Astrocyte (in vitro differentiated cells and primary cell): ENCODE data around the gene OPCML. TPM values are rescaled to one million over a fixed set of nuclear protein-coding genes. Genes with fewer than 3 reads are reported as not detected.

Experiments used
- DNase-seq: peaks from one replicate; pipeline ENCODE4 v3.0.0-alpha.2; 2010; ENCODE audit warnings: low read depth
- FAIRE-seq: peaks from 2 replicates; lab custom pipeline; 2011; peaks lifted over from hg19 to GRCh38; lab: Jason Lieb, UNC
- H2AFZ ChIP-seq: 2 replicates; pipeline ENCODE4 v1.6.0; 2012; ENCODE audit warnings: low read depth, low read length, inconsistent platforms
- H3K27ac ChIP-seq: 2 replicates; pipeline ENCODE4 v1.5.1; 2011; ENCODE audit warnings: low read depth, low read length, inconsistent platforms
- H3K27me3 ChIP-seq: 2 replicates; pipeline ENCODE4 v1.6.0; 2011; ENCODE audit warnings: low read length, inconsistent platforms; ENCODE audit not compliant: insufficient read depth
- H3K36me3 ChIP-seq: 2 replicates; pipeline ENCODE4 v1.5.1; 2011; ENCODE audit warnings: low read length, inconsistent platforms; ENCODE audit not compliant: insufficient read depth
- H3K4me1 ChIP-seq: 2 replicates; pipeline ENCODE4 v1.5.1; 2011; ENCODE audit warnings: low read length, inconsistent platforms; ENCODE audit not compliant: insufficient read depth
- H3K4me2 ChIP-seq: 2 replicates; pipeline ENCODE4 v1.6.0; 2012; ENCODE audit warnings: low read length, inconsistent platforms
- H3K4me3 ChIP-seq: 2 replicates; pipeline ENCODE4 v1.5.1; 2011; ENCODE audit warnings: low read depth, mild to moderate bottlenecking, low read length, inconsistent platforms; ENCODE audit not compliant: insufficient read depth
- H3K79me2 ChIP-seq: 2 replicates; pipeline ENCODE4 v1.6.0; 2012; ENCODE audit warnings: mild to moderate bottlenecking, low read length, inconsistent platforms; ENCODE audit not compliant: insufficient read depth
- H3K9ac ChIP-seq: 2 replicates; pipeline ENCODE4 v1.6.0; 2012; ENCODE audit warnings: mild to moderate bottlenecking, low read length, inconsistent platforms
- H3K9me3 ChIP-seq: 2 replicates; pipeline ENCODE4 v1.5.1; 2012; ENCODE audit warnings: low read depth, mild to moderate bottlenecking, low read length, inconsistent platforms; ENCODE audit not compliant: insufficient read depth
- H4K20me1 ChIP-seq: 2 replicates; pipeline ENCODE4 v1.6.0; 2012; ENCODE audit warnings: low read length, inconsistent platforms; ENCODE audit not compliant: insufficient read depth
- H3K27ac Mint-ChIP-seq: one replicate; pipeline ENCODE4 v1.8.0; 2021; ENCODE audit warnings: mild to moderate bottlenecking, mixed read lengths; ENCODE audit not compliant: unreplicated experiment
- H3K27me3 Mint-ChIP-seq: one replicate; pipeline ENCODE4 v1.8.0; 2021; ENCODE audit warnings: low read depth, mixed read lengths; ENCODE audit not compliant: unreplicated experiment
- H3K36me3 Mint-ChIP-seq: one replicate; pipeline ENCODE4 v1.8.0; 2021; ENCODE audit warnings: low read depth, mixed read lengths; ENCODE audit not compliant: unreplicated experiment
- H3K4me1 Mint-ChIP-seq: one replicate; pipeline ENCODE4 v1.8.0; 2021; ENCODE audit warnings: low read depth, mixed read lengths; ENCODE audit not compliant: unreplicated experiment
- H3K4me3 Mint-ChIP-seq: one replicate; pipeline ENCODE4 v1.8.0; 2021; ENCODE audit warnings: mild to moderate bottlenecking, moderate library complexity, mixed read lengths; ENCODE audit not compliant: unreplicated experiment
- H3K9me3 Mint-ChIP-seq: one replicate; pipeline ENCODE4 v1.8.0; 2021; ENCODE audit warnings: mild to moderate bottlenecking, mixed read lengths; ENCODE audit not compliant: unreplicated experiment
- CTCF ChIP-seq: IDR thresholded peaks from 2 replicates; pipeline ENCODE4 v1.5.1; 2011; ENCODE audit warnings: low read depth, mild to moderate bottlenecking, inconsistent platforms, low read length, moderate library complexity; ENCODE audit not compliant: insufficient read depth
- EZH2 ChIP-seq: IDR thresholded peaks from 2 replicates; pipeline ENCODE4 v1.6.1; 2012; ENCODE audit warnings: mild to moderate bottlenecking, low read length, inconsistent platforms; ENCODE audit not compliant: insufficient read depth
- total RNA-seq: library from RNA; stranded (reverse); gene quantifications from 2 replicates; pipeline ENCODE4 v1.2.1, GENCODE V29; 2021

The OPCML gene
- total RNA-seq, 1 donor from 2014 or later = 7.9 TPM

- Histone ChIP-seq H4K20me1 (no peaks in the 10 kb centered on the region), H3K79me2 (no peaks in the 10 kb centered on the region), H3K4me2 (no peak overlapping the region), H3K9me3 (no peaks in the 10 kb centered on the region), H3K27ac (no peak overlapping the region), H2AFZ (no peak overlapping the region), H3K4me3 (no peak overlapping the region), H3K27me3 (no peaks in the 10 kb centered on the region), H3K4me1 (no peaks in the 10 kb centered on the region), H3K36me3 (no peaks in the 10 kb centered on the region), H3K9ac (no peak overlapping the region)
- DNase-seq (no peak), FAIRE-seq (no peak)
- H3K27ac Mint-ChIP-seq = no peak overlapping the region
- H3K4me1 Mint-ChIP-seq = peaks cover 4% of the 10 kb centered on the region
- peaks cover 2% of the 10 kb centered on the region for H3K36me3 Mint-ChIP-seq
- TF ChIP-seq CTCF = no peak
- no peak for TF ChIP-seq EZH2
- H3K9me3 Mint-ChIP-seq = no peaks in the 10 kb centered on the region
- H3K4me3 Mint-ChIP-seq = no peak overlapping the region
- peaks cover 37% of the 10 kb centered on the region for H3K27me3 Mint-ChIP-seq
Observed at GRCh38 chr11:133524488-133524887, 7.8 kb downstream of the OPCML start.

GRCh38 chr11:133522344-133522743 is 10.0 kb downstream of the OPCML start:
- peaks cover 2% of the 10 kb centered on the region for H3K36me3 Mint-ChIP-seq
- H3K4me1 ChIP-seq = no peaks in the 10 kb centered on the region
- TF ChIP-seq EZH2 = no peak
- no peak for TF ChIP-seq CTCF
- no peak overlapping the region for H3K4me3 Mint-ChIP-seq
- H3K9ac ChIP-seq = no peak overlapping the region
- H4K20me1 ChIP-seq = no peaks in the 10 kb centered on the region
- H3K9me3 ChIP-seq = no peaks in the 10 kb centered on the region
- FAIRE-seq (no peak), DNase-seq (no peak)
- peaks cover 24% of the 10 kb centered on the region for H3K27me3 Mint-ChIP-seq
- no peak overlapping the region for H3K4me3 ChIP-seq
- no peak overlapping the region for H3K27ac ChIP-seq
- H3K27ac Mint-ChIP-seq = no peak overlapping the region
- H3K4me1 Mint-ChIP-seq = peaks cover 8% of the 10 kb centered on the region
- H3K36me3 ChIP-seq = no peaks in the 10 kb centered on the region
- no peaks in the 10 kb centered on the region for H3K9me3 Mint-ChIP-seq
- no peaks in the 10 kb centered on the region for H3K27me3 ChIP-seq
- no peak overlapping the region for H3K4me2 ChIP-seq
- H3K79me2 ChIP-seq = no peaks in the 10 kb centered on the region
- no peak overlapping the region for H2AFZ ChIP-seq

DNA sequence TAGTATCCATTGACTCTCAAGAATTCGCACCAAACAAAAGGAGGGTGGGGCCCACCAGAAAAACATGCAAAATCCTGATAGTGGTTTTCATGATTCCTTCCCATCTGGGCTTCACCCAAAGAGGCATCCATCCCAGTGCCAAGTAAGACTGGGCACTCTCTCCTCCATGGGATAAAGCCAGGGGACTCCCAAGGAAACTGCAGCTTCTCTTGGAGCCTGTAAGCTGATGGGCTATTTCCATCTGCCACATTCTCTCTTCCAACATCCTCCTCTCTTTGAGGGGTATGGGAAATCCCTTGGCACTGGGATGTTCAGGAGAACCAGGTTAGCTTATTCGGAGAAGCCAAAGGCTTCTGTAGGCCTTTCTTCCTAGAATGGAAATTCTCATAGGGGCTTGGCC is 10.8 kb downstream of the OPCML start:
- Histone ChIP-seq H3K4me3 (no peak overlapping the region), H3K4me2 (no peak overlapping the region), H3K4me1 (no peaks in the 10 kb centered on the region), H3K9ac (no peak overlapping the region), H3K27me3 (no peaks in the 10 kb centered on the region), H3K9me3 (no peaks in the 10 kb centered on the region), H2AFZ (no peak overlapping the region), H3K27ac (no peak overlapping the region), H4K20me1 (no peaks in the 10 kb centered on the region), H3K36me3 (no peaks in the 10 kb centered on the region), H3K79me2 (no peaks in the 10 kb centered on the region)
- DNase-seq (no peak), FAIRE-seq (no peak)
- Mint-ChIP-seq H3K27me3 (peaks cover 15% of the 10 kb centered on the region), H3K4me3 (no peak overlapping the region), H3K9me3 (no peaks in the 10 kb centered on the region), H3K4me1 (peaks cover 8% of the 10 kb centered on the region), H3K36me3 (peaks cover 2% of the 10 kb centered on the region), H3K27ac (no peak overlapping the region)
- TF ChIP-seq EZH2 (no peak), CTCF (no peak)
